DOHH2 (cell line): ENCODE results near the gene SAMD4B.

Source experiments
- EZH2phosphoT487 ChIP-seq: fragments of 200-600 bp; sonication (generic); IDR thresholded peaks from 2 replicates; pipeline ENCODE4 v1.6.1; 2017; ENCODE audit warnings: borderline replicate concordance, mild to moderate bottlenecking, antibody characterized with exemption, low read length, moderate library complexity, mixed read lengths
- TF ChIP-seq, protein P1 (sequence below): fragments of 200-600 bp; sonication (generic); IDR thresholded peaks from one replicate; pipeline ENCODE4 v1.5.1; 2014; ENCODE audit warnings: antibody characterized with exemption, mild to moderate bottlenecking, low read depth, low read length; ENCODE audit not compliant: poor library complexity, severe bottlenecking

DNA sequence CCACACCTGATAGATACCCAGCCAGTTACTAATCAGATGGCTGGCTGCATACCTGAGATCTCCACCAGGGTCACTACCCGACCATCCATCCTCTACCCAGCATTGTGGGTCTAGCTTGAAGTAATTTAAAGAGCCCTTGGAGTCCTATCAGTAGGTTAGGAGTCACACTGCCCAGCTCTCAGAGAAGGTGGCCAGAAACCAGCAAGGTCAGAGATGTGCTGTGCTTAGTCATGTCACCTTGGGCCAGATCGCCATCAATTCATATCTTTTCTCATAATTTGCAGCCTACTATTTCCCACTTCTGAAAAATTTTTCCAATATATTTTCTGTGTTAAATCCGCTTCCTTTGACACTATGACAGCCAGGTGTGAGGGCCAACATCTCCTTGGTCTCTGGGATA is 13.9 kb downstream of the SAMD4B start:
- TF ChIP-seq, protein P1, sequence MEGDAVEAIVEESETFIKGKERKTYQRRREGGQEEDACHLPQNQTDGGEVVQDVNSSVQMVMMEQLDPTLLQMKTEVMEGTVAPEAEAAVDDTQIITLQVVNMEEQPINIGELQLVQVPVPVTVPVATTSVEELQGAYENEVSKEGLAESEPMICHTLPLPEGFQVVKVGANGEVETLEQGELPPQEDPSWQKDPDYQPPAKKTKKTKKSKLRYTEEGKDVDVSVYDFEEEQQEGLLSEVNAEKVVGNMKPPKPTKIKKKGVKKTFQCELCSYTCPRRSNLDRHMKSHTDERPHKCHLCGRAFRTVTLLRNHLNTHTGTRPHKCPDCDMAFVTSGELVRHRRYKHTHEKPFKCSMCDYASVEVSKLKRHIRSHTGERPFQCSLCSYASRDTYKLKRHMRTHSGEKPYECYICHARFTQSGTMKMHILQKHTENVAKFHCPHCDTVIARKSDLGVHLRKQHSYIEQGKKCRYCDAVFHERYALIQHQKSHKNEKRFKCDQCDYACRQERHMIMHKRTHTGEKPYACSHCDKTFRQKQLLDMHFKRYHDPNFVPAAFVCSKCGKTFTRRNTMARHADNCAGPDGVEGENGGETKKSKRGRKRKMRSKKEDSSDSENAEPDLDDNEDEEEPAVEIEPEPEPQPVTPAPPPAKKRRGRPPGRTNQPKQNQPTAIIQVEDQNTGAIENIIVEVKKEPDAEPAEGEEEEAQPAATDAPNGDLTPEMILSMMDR: no peak
- no peak for TF ChIP-seq EZH2phosphoT487
